ENCODE data around the gene ZAR1L.

Gene ZAR1L

DNA sequence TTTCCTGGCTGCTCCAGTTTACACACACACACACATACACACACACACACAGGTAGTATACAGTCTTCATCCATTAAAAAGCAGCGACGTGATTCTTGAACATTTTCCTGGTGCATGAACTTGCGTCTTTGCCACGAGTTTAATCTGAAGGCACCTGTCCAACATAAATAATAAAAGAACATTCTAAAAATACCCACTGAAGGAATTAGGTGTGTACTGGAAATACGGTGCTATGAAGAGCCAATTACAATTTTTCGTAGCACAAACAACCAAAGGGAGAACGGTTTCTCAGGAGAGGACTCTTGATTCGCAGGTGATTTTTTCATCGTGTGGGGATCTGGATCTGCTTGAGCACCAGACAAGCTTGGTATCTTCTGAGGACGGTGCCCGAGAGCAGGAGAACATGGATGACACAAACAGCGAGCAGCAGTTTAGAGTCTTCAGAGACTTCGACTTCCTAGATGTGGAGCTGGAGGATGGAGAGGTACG lies 61.2 kb downstream of the ZAR1L start:
- DNase-seq: no peak
